Kidney (tissue), 14 donors: Measurements from ENCODE around the gene TFRC. TPM values are rescaled to one million over a fixed set of nuclear protein-coding genes. Genes with fewer than 3 reads are reported as not detected.
"Not testable (repeated sequence)": the region's sequence is repeated elsewhere in the genome, so short reads cannot be mapped to it uniquely, and the experiment has no call there.

Experiments
- DNase-seq, 5 donors: peaks; one replicate each; pipeline ENCODE4 v3.0.0-alpha.2; 2013 to 2020
- FAIRE-seq: peaks from 2 replicates; lab custom pipeline; 2012; peaks lifted over from hg19 to GRCh38; lab: Jason Lieb, UNC
- H3K27ac ChIP-seq, 2 donors: one replicate each; pipeline ENCODE4 v1.7.0; 2013; ENCODE audit warnings: low read depth in 2 of 2, low read length in 2 of 2, inconsistent platforms in 1 of 2
- H3K27me3 ChIP-seq: one replicate; pipeline ENCODE4 v1.7.1; 2013; ENCODE audit warnings: low read length, inconsistent platforms; ENCODE audit not compliant: control insufficient read depth, insufficient read depth
- H3K36me3 ChIP-seq, 3 donors: one replicate each; pipeline versions ENCODE4 v1.7.0 to v1.7.1; 2013; ENCODE audit warnings: low read length in 3 of 3, control low read depth in 1 of 3, inconsistent platforms in 1 of 3; ENCODE audit not compliant: insufficient read depth in 3 of 3, control insufficient read depth in 2 of 3
- H3K4me1 ChIP-seq, 3 donors: one replicate each; pipeline versions ENCODE4 v1.7.0 to v1.7.1; 2013; ENCODE audit warnings: low read length in 3 of 3, inconsistent platforms in 1 of 3, low read depth in 1 of 3; ENCODE audit not compliant: control insufficient read depth in 2 of 3, insufficient read depth in 2 of 3
- H3K4me3 ChIP-seq, 3 donors: one replicate each; pipeline versions ENCODE4 v1.7.0 to v1.8.1; 2013; ENCODE audit warnings: low read length in 3 of 3, control low read depth in 1 of 3, inconsistent platforms in 1 of 3
- H3K9ac ChIP-seq, 3 donors: one replicate each; pipeline versions ENCODE4 v1.7.0 to v1.7.1; 2013; ENCODE audit warnings: low read length in 3 of 3, control low read depth in 1 of 3, inconsistent platforms in 1 of 3
- H3K9me3 ChIP-seq, 3 donors: one replicate each; pipeline versions ENCODE4 v1.7.0 to v1.7.1; 2013; ENCODE audit warnings: low read length in 3 of 3, control low read depth in 1 of 3, inconsistent platforms in 1 of 3; ENCODE audit not compliant: control insufficient read depth in 2 of 3, insufficient read depth in 1 of 3
- CTCF ChIP-seq: IDR thresholded peaks from 3 replicates; pipeline ENCODE4 v1.5.1; 2012; ENCODE audit warnings: mild to moderate bottlenecking, moderate library complexity, borderline replicate concordance; ENCODE audit not compliant: insufficient read depth; ENCODE audit errors: extremely low read depth
- intact Hi-C: fragments of 100-400 bp; cut with DNase I; formaldehyde crosslinking; loops from one replicate; pipeline ENCODE4 v1.11.1; 2022
- polyA plus RNA-seq: library from polyadenylated mRNA; stranded (reverse); fragments of 350-450 nt; fragmentation: Illumina TruSeq; extraction: RNeasy Lipid Tissue Mini Kit (QIAGEN cat#74804); gene quantifications from one replicate; pipeline ENCODE4 v1.2.3, GENCODE V29; 2014; ENCODE audit warnings: low read depth, low replicate concordance; ENCODE audit not compliant: insufficient read depth
- total RNA-seq: library from RNA; stranded (reverse); fragmentation: NEBNext Ultra II Directional; extraction: Animal tissue kit (Norgen Biotek cat#: 25700); gene quantifications from one replicate; pipeline ENCODE4 v1.2.1, GENCODE V29; 2021
- donor health status: control.
- donor health status: control.
- donor health status: control.
- donor health status: control.
- donor health status: control.
- donor health status: DM: yes; HTN: yes; CAD: no.
- donor health status: Normal renal cell carcinoma (clear cell type).

Gene TFRC
- total and polyA plus RNA-seq, 2 donors from 2014 or later, result 23.7 to 61.1 TPM

DNA sequence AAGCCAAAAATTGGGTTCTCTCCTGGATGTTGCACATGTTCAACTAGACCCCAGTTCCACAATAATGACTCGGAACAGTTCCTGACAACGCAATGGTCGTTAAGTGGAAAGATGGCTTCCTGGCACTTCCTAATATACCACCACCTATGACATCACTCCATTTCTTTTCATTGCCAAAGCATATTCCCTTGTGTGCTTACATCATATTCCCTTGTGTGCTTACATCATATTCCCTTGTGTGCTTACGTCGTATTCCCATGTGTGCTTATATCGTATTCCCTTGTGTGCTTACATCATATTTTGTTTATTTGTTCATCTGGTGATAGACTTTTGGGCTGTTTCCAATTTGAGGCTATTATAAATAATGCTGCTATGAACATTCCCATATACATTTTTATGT, 39.2 kb downstream of the TFRC start:
- no peaks in the 10 kb centered on the region for H3K4me1 ChIP-seq
- DNase-seq, result no peak
- FAIRE-seq, result no peak
- no peak overlapping the region for H3K9ac ChIP-seq
- H3K27ac ChIP-seq, result no peak overlapping the region
- no peaks in the 10 kb centered on the region for H3K36me3 ChIP-seq
- H3K27me3 ChIP-seq, result no peaks in the 10 kb centered on the region
- H3K9me3 ChIP-seq, result no peaks in the 10 kb centered on the region
- TF ChIP-seq CTCF, result no peak
- intact Hi-C loops, result no loop called here
- no peak overlapping the region for H3K4me3 ChIP-seq

GRCh38 chr3:196039359-196039758, 42.5 kb downstream of the TFRC start:
- no peak for TF ChIP-seq CTCF
- no peak for DNase-seq

GRCh38 chr3:196026059-196026458, 55.8 kb downstream of the TFRC start:
- H3K4me3 ChIP-seq, H3K9ac ChIP-seq, H3K36me3 ChIP-seq, H3K27ac ChIP-seq, H3K4me1 ChIP-seq, intact Hi-C loops, H3K27me3 ChIP-seq, FAIRE-seq, H3K9me3 ChIP-seq: not testable (repeated sequence)
- DNase-seq, result peak in 1 of 5 donors; percentile 18

More at GRCh38 chr3:196039359-196039758, 42.5 kb downstream of the TFRC start:
- no peaks in the 10 kb centered on the region for H3K9me3 ChIP-seq
- no peak overlapping the region for H3K9ac ChIP-seq
- H3K36me3 ChIP-seq, result no peaks in the 10 kb centered on the region
- FAIRE-seq, result peak; percentile 19
- no peak overlapping the region for H3K4me3 ChIP-seq
- intact Hi-C loops, result no loop called here
- H3K27ac ChIP-seq, result no peak overlapping the region
- H3K27me3 ChIP-seq, result no peaks in the 10 kb centered on the region
- H3K4me1 ChIP-seq, result no peaks in the 10 kb centered on the region

GRCh38 chr3:196024968-196025367, 56.9 kb downstream of the TFRC start:
- DNase-seq, result no peak
- no peaks in the 10 kb centered on the region for H3K27me3 ChIP-seq
- H3K4me1 ChIP-seq, result no peaks in the 10 kb centered on the region
- no peak overlapping the region for H3K27ac ChIP-seq
- no peaks in the 10 kb centered on the region for H3K9me3 ChIP-seq
- intact Hi-C loops, result no loop called here
- H3K36me3 ChIP-seq, result no peaks in the 10 kb centered on the region
- no peak overlapping the region for H3K4me3 ChIP-seq
- no peak for FAIRE-seq
- TF ChIP-seq CTCF, result no peak
- H3K9ac ChIP-seq, result no peak overlapping the region
